GM21360 (cell line): Measurements from ENCODE around the gene PRRT1.
"Not testable (repeated sequence)": the region's sequence is repeated elsewhere in the genome, so short reads cannot be mapped to it uniquely, and the experiment has no call there.

Experiments
- ATAC-seq: cut with Tn5 transposase; IDR thresholded peaks from one replicate; pipeline ENCODE4 v1.9.1; 2021; ENCODE audit warnings: mild to moderate bottlenecking, moderate library complexity; ENCODE audit not compliant: unreplicated experiment

Gene PRRT1

DNA sequence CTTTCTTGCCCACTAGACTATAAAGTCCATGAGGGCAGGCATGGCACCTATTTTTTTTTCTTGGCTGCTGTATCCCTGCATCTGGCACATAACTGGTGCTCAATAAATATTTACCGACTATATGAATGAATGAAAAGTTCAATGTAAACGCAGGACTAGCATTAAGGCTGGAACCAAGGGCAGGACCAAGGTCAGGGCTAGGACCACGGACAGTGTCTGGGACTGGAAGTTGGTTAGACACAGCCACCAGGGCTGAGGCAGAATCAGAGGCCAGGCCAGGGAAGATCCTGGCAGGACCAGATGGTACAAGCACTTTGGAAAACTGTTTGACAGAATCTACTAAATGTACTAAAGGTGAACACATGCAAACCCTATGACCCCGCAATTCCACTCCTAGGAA lies 46.3 kb downstream of the PRRT1 start:
- no peak for ATAC-seq

DNA sequence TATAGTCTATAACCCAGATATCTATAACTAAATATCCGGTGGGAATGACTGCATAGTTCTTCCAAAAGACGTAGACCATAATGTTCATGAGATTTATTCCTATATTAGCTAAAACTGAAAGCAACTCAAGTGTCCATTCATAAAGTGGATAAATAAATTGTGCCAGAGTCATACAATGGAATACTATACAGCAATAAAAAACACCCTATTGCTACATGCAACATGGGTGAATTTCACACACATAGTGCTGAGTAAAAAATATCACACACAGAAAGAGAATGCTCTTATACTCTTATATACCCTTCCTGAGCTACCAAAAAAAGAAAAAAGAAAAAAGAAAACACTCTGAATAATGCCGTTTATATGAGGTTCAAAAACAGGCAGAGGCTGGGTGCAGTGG lies 49.5 kb downstream of the PRRT1 start:
- ATAC-seq, result no peak

DNA sequence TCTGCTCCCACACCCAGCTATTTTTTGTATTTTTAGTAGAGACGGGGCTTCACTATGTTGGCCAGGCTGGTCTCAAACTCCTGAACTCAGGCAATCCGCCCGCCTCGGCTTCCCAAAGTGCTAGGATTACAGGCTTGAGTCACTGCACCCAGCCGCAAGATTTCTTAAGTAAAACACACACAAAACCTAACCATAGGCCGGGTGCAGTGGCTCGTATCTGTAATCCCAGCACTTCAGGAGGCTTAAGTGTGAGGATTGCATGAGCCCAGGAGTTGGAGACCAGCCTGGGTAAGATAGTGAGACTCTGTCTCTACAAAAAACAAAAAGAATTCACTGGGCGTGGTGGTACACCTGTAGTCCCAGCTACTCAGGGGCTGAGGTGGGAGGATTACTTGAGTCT lies 51.5 kb downstream of the PRRT1 start:
- ATAC-seq, result not testable (repeated sequence)
